SU-DHL-6 (cell line): Measurements from ENCODE around the gene IL33.

Experiments
- H2AFZ ChIP-seq: fragments of 200-600 bp; sonication (generic); 2 replicates; pipeline ENCODE4 v1.6.1; 2014; ENCODE audit warnings: low read depth, mild to moderate bottlenecking, moderate library complexity, mixed read lengths, antibody characterized with exemption, low read length; ENCODE audit not compliant: severe bottlenecking
- H3F3A ChIP-seq: fragments of 200-600 bp; shearing (Covaris generic); 2 replicates; pipeline ENCODE4 v1.6.0; 2016; ENCODE audit warnings: antibody characterized with exemption, mild to moderate bottlenecking; ENCODE audit not compliant: insufficient read depth
- H3K27ac ChIP-seq: fragments of 200-600 bp; sonication (generic); 2 replicates; pipeline ENCODE4 v1.5.1; 2016; ENCODE audit warnings: low read depth, mild to moderate bottlenecking, low read length, moderate library complexity, mixed read lengths
- H3K27me3 ChIP-seq: fragments of 200-600 bp; sonication (generic), shearing (Covaris generic); 2 replicates; pipeline ENCODE4 v1.6.0; 2014; ENCODE audit warnings: mild to moderate bottlenecking, low read length
- H3K36me3 ChIP-seq: fragments of 200-600 bp; sonication (generic); 2 replicates; pipeline ENCODE4 v1.6.1; 2014; ENCODE audit warnings: mild to moderate bottlenecking, low read length, mixed read lengths
- H3K4me2 ChIP-seq: fragments of 300-600, 200-600 bp; shearing (Covaris generic), sonication (generic); 2 replicates; pipeline ENCODE4 v1.6.0; 2014; ENCODE audit warnings: low read length, low read depth, mild to moderate bottlenecking; ENCODE audit not compliant: poor library complexity, severe bottlenecking
- H3K4me3 ChIP-seq: fragments of 200-600 bp; sonication (generic); 2 replicates; pipeline ENCODE4 v1.5.1; 2014; ENCODE audit warnings: antibody characterized with exemption, low read length, mild to moderate bottlenecking, mixed read lengths; ENCODE audit not compliant: insufficient read depth, poor library complexity, severe bottlenecking
- H3K79me2 ChIP-seq: fragments of 200-600 bp; sonication (generic); 2 replicates; pipeline ENCODE4 v1.6.1; 2014; ENCODE audit warnings: mild to moderate bottlenecking, low read length, moderate library complexity; ENCODE audit not compliant: insufficient read depth
- H3K9ac ChIP-seq: fragments of 200-600 bp; sonication (generic); 2 replicates; pipeline ENCODE4 v1.7.0; 2014; ENCODE audit warnings: mild to moderate bottlenecking, low read length
- H3K9me2 ChIP-seq: fragments of 200-600 bp; sonication (generic); replicated peaks from 2 replicates; pipeline ENCODE4 v1.6.1; 2014; ENCODE audit warnings: low read length; ENCODE audit not compliant: insufficient read depth
- H3K9me3 ChIP-seq: fragments of 200-600 bp; sonication (generic); 2 replicates; pipeline ENCODE4 v1.6.1; 2014; ENCODE audit warnings: low read length, mixed read lengths; ENCODE audit not compliant: insufficient read depth
- H4K20me1 ChIP-seq: fragments of 200-600 bp; sonication (generic); 2 replicates; pipeline ENCODE4 v1.6.1; 2014; ENCODE audit warnings: low read depth, mild to moderate bottlenecking, antibody characterized with exemption, low read length, moderate library complexity, mixed read lengths
- EZH2phosphoT487 ChIP-seq: fragments of 200-600 bp; sonication (generic), shearing (Covaris generic); conservative IDR thresholded peaks from 2 replicates; pipeline ENCODE4 v1.6.1; 2018; ENCODE audit warnings: mild to moderate bottlenecking, antibody characterized with exemption, low read length, moderate library complexity, mixed read lengths
- TF ChIP-seq, protein P1 (sequence below): fragments of 200-600 bp; sonication (generic); IDR thresholded peaks from one replicate; pipeline ENCODE4 v1.5.1; 2017; ENCODE audit warnings: antibody characterized with exemption, mild to moderate bottlenecking, low read length, moderate library complexity; ENCODE audit not compliant: insufficient read depth, poor library complexity, severe bottlenecking

Gene IL33

DNA sequence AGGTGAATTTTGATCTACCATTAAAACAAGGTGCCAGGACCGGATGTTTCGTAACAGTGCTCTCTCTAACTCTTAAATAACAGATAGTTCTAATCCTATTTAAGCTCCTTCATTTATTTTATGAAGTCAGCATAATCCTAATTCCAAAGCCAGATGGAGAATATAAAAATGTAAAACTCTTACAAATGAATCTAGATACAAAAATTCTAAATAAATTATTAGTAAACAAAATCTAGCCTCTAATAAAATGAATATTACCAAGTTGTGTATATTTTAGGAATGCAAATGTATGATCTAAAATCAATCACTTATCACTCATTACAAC lies 32.4 kb upstream of the IL33 start:
- no peak overlapping the region for H3K9ac ChIP-seq
- no peaks in the 10 kb centered on the region for H4K20me1 ChIP-seq
- H3K9me2 ChIP-seq, result no peaks in the 10 kb centered on the region
- no peak overlapping the region for H3K4me3 ChIP-seq
- no peak overlapping the region for H3K27ac ChIP-seq
- H3K9me3 ChIP-seq, result no peaks in the 10 kb centered on the region
- TF ChIP-seq, protein P1, sequence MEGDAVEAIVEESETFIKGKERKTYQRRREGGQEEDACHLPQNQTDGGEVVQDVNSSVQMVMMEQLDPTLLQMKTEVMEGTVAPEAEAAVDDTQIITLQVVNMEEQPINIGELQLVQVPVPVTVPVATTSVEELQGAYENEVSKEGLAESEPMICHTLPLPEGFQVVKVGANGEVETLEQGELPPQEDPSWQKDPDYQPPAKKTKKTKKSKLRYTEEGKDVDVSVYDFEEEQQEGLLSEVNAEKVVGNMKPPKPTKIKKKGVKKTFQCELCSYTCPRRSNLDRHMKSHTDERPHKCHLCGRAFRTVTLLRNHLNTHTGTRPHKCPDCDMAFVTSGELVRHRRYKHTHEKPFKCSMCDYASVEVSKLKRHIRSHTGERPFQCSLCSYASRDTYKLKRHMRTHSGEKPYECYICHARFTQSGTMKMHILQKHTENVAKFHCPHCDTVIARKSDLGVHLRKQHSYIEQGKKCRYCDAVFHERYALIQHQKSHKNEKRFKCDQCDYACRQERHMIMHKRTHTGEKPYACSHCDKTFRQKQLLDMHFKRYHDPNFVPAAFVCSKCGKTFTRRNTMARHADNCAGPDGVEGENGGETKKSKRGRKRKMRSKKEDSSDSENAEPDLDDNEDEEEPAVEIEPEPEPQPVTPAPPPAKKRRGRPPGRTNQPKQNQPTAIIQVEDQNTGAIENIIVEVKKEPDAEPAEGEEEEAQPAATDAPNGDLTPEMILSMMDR, result no peak
- no peak for TF ChIP-seq EZH2phosphoT487
- no peaks in the 10 kb centered on the region for H3K79me2 ChIP-seq
- H2AFZ ChIP-seq, result no peak overlapping the region
- no peaks in the 10 kb centered on the region for H3F3A ChIP-seq
- H3K36me3 ChIP-seq, result no peaks in the 10 kb centered on the region
- H3K27me3 ChIP-seq, result no peaks in the 10 kb centered on the region
- H3K4me2 ChIP-seq, result no peak overlapping the region

DNA sequence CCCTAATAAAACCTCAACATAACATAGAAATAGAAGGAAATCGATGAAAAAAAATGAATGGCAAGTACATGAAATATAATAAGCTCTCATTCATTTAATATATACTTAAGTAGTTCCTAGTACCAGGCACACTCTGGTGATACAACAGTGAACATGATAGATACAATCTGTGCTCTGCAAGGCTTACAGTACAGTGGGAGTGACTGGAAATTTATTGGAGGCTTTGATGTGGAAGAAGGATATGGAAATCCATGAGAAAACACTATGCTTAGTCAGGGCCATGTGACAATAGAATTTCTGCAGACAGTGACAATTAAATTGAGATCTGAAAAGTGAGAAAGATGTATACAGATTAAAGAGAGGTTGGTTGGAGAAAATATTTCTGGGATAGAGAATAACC lies 32.0 kb upstream of the IL33 start:
- Histone ChIP-seq H2AFZ (no peak overlapping the region), H4K20me1 (no peaks in the 10 kb centered on the region), H3K79me2 (no peaks in the 10 kb centered on the region), H3K36me3 (no peaks in the 10 kb centered on the region), H3K9me2 (no peaks in the 10 kb centered on the region), H3K9me3 (no peaks in the 10 kb centered on the region), H3F3A (no peaks in the 10 kb centered on the region), H3K4me2 (no peak overlapping the region), H3K27ac (no peak overlapping the region), H3K27me3 (no peaks in the 10 kb centered on the region), H3K9ac (no peak overlapping the region), H3K4me3 (no peak overlapping the region)
- TF ChIP-seq EZH2phosphoT487, result no peak
- TF ChIP-seq, protein P1, result no peak

DNA sequence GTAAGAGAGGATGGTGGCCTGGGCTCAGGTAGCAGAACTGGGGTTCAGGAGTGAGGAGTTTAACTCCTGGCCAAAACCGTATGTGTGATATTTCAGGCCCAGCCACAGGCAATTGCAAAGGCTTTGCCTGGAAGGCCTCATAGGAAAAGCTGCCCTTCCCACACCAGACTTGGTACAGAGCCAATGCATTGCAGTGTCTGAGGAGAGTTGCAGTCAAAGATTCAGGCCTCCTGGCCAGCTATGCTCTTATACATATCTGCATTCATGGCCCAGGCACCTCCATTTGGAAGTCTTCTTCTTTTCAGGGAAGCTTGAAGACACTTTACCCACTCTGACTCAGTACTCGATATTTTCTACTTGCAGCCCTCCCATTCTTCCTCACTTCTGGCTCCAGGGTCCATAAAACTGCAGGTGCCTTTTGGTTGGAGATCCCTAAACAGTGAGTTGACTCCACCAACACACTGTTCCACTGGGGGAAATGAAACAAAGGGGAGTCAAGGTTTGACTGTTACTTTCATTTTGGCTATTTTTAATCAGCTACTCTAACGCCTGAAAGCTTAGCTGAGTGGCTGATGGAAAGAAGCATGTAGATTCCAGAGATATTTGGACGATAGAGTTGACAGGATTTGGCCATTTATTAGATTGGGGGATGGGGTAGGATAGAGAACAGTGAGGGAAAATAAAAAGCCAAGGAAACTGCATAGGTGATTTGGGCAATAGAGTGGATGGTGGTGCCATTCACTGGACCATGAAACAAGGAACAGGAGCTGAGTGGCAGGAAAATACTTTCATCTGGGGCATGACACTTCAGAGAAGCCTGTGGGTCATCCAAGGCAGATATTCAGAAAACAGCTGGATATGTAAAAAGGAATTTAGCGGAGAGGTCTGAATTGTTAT lies 30.6 kb upstream of the IL33 start:
- TF ChIP-seq EZH2phosphoT487, result no peak
- TF ChIP-seq, protein P1, result no peak
- Histone ChIP-seq H3K27ac (no peak overlapping the region), H3K4me3 (no peak overlapping the region), H4K20me1 (no peaks in the 10 kb centered on the region), H3K9ac (no peak overlapping the region), H3K36me3 (no peaks in the 10 kb centered on the region), H3K9me2 (no peaks in the 10 kb centered on the region), H3K79me2 (no peaks in the 10 kb centered on the region), H3F3A (no peaks in the 10 kb centered on the region), H3K27me3 (no peaks in the 10 kb centered on the region), H3K4me2 (no peak overlapping the region), H2AFZ (no peak overlapping the region), H3K9me3 (no peaks in the 10 kb centered on the region)
